GM18951 (cell line): ENCODE measurements around the gene AGBL1.

Experiments
- POLR2A ChIP-seq: IDR thresholded peaks from 4 replicates; pipeline ENCODE4 v1.6.1; 2011; ENCODE audit warnings: mild to moderate bottlenecking; ENCODE audit not compliant: insufficient read length, insufficient read depth; ENCODE audit errors: extremely low read depth
- in situ Hi-C: fragments of 300-500 bp; cut with MboI; formaldehyde crosslinking; loops from one replicate; pipeline ENCODE4 v1.12.0; 2022; ENCODE audit warnings: low sequenced_read_pairs, mixed read lengths, inconsistent platforms; ENCODE audit not compliant: unreplicated experiment

AGBL1 gene

DNA sequence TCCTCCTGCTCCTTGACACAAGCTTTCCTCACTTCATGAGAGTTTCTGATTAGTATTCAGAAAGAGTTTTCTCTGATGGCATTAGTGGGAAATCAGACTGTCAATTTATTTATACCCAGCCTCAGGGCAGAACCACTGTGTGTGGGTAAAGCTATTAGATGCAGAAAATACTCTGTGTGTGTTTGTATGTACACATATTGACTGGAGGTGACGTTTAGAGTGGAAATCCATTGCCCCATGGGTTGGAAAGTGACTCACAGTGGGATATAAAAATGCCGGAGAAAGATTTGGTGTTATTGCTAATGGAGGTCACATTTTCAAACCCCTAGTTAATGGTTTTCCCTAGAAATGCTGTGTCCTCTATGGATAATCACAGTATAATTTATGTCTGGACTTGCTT, 577.6 kb downstream of the AGBL1 start:
- TF ChIP-seq POLR2A, result no peak
- in situ Hi-C loops, result no loop called here

- in situ Hi-C loops, result no loop called here
- no peak for TF ChIP-seq POLR2A
Measured at GRCh38 chr15:86659724-86660411, 580.2 kb downstream of the AGBL1 start.

DNA sequence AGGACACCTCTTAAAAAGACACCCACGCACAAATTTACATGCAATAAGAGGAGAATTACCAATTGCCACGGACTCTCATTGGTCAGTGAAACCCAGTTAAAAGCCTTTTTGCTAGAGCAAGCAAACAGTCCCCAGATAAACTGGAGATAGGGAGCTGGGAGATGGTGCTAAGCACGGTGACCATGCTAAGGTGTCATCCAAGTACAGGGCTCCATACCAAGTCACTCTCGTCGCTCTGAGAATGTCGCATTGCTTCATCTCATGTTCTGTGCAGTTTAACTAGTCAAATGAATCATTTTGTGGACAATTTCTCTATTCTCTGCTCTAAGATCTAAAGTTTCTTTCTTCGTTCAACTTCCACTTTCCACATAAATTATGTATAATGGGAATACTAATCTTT, 581.9 kb downstream of the AGBL1 start:
- TF ChIP-seq POLR2A, result no peak
- in situ Hi-C loops, result no loop called here

DNA sequence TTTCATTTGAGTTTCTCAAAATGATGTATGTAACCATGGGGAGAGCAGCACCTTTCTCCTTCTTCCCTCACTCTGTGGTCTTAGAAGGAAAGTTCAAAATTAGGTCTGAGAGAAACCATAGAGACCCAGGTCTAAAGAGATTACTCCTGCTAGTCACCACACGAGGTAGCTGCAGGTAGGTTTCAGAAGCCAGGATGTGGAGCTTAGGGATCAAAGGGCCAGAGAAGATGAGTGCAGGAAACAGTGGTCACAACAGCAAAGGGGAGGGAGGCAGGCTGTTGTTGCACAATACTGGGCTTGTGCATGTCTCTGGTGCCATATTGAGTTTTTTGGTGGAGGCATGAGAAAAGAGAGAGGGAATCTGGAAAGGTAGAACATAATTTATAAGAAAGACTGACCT, 583.6 kb downstream of the AGBL1 start:
- in situ Hi-C loops, result no loop called here
- TF ChIP-seq POLR2A, result no peak

- TF ChIP-seq POLR2A, result no peak
- in situ Hi-C loops, result no loop called here
Measured at GRCh38 chr15:86663979-86664378, 584.3 kb downstream of the AGBL1 start.

DNA sequence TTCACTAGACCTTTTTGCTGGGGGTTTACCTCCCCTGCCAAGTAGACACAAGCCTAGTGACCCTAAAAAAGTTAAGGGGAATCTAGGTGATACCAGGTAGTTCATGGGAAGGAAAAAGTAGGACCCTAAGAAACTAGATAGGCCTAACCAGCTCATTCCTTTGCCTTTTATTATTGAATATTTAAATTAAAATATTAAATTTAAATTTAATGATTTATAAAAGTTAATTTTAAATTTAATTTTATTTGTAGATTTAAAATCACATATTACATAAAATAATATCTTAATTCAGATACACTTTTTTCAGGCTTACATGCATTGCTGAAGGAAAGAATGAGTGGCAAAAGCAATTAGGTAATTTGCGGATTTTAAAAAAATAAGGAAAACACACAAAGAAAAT, 584.9 kb downstream of the AGBL1 start:
- in situ Hi-C loops, result no loop called here

DNA sequence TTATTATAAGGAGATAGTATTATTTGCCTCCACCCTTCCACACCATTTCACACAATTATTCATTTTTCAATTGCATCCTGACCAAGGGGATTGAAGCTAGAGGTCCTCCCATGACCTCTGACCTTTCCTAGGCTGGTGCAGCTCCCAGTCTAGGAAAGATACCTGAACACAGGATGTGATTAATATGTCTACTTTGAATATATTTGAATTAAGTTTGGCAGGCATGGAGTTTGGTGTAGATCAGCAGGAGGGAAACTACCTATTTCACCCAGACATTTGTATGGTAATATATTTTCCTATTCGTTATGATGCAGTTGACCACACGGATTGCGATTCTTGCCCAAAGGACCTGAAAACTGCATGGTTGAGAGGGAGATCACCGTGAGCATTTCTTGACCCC, 596.3 kb downstream of the AGBL1 start:
- no peak for TF ChIP-seq POLR2A
- in situ Hi-C loops, result no loop called here

More for the DNA sequence above, 584.9 kb downstream of the AGBL1 start:
- TF ChIP-seq POLR2A, result no peak

GRCh38 chr15:86677278-86677677, 597.6 kb downstream of the AGBL1 start:
- in situ Hi-C loops, result no loop called here
- TF ChIP-seq POLR2A, result no peak

- in situ Hi-C loops, result no loop called here
- no peak for TF ChIP-seq POLR2A
Measured at GRCh38 chr15:86685263-86685662, 605.6 kb downstream of the AGBL1 start.

GRCh38 chr15:86689006-86689405, 609.3 kb downstream of the AGBL1 start:
- in situ Hi-C loops, result no loop called here
- TF ChIP-seq POLR2A, result no peak

- in situ Hi-C loops, result no loop called here
- no peak for TF ChIP-seq POLR2A
Measured at GRCh38 chr15:86690566-86690965, 610.9 kb downstream of the AGBL1 start.

DNA sequence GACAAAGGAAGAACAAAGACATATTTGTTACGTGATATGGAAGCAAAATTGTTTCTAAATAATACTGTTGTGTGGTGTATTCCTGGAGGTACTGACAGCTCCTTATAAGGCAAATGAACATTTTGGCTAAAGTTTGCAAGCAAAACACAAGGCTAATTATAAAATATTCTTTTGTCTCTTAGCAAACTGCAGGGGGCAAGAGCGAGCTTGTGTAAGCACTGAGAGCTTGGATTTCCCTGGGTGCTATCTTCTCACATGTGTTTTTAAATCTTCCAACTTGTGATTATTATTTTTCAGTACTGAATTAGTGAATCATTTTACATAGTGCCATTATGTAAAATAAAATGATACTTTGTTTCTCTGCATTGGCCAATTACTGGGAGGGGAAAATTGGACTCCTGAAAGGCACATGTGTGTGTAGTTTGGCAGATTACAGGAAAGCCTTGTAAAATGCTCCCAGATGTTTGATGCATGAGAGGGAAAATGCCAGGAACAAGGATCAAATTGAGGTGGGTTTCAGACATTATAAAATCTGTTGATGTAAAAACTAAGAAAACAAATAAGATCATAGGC, 611.5 kb downstream of the AGBL1 start:
- in situ Hi-C loops, result no loop called here

GRCh38 chr15:86700864-86701610, 621.4 kb downstream of the AGBL1 start:
- in situ Hi-C loops, result no loop called here
- TF ChIP-seq POLR2A, result no peak

More for the DNA sequence above, 611.5 kb downstream of the AGBL1 start:
- TF ChIP-seq POLR2A, result no peak

DNA sequence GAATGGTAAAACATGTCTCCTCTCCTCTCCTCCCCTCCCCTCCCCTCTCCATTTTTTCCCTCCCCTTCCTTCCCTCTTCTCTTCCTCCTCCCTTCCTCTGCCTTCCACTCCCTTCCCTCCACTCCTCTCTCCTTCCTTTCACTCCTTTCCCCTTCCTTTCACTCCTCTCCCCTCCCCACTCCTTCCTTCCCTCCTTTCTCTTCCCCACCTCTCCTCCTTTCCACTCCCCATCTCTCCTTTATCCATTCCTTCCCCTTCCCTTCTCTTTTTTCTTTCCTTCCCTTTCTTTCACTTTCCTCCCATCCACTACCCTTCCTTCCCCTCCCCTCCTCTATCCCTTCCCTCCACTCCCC, 621.9 kb downstream of the AGBL1 start:
- in situ Hi-C loops, result no loop called here
- TF ChIP-seq POLR2A, result no peak
